Trophoblast cell (in vitro differentiated cells and primary cell): ENCODE measurements around the gene MSMO1.

Experiments
- DNase-seq, 2 donors: peaks; one replicate each; pipeline ENCODE4 v3.0.0-alpha.2; 2016
- H2AFZ ChIP-seq: 2 replicates; pipeline ENCODE4 v1.6.1; 2013; ENCODE audit warnings: low read length, moderate library complexity, mild to moderate bottlenecking; ENCODE audit not compliant: insufficient read depth, poor library complexity
- H2AK5ac ChIP-seq: 2 replicates; pipeline ENCODE4 v1.6.1; 2013; ENCODE audit warnings: mild to moderate bottlenecking, low read length
- H2BK120ac ChIP-seq: 2 replicates; pipeline ENCODE4 v1.6.1; 2013; ENCODE audit warnings: low read length, mild to moderate bottlenecking, moderate library complexity; ENCODE audit not compliant: insufficient read depth, poor library complexity
- H2BK12ac ChIP-seq: 2 replicates; pipeline ENCODE4 v1.6.1; 2013; ENCODE audit warnings: mild to moderate bottlenecking, low read length, moderate library complexity
- H2BK5ac ChIP-seq: 2 replicates; pipeline ENCODE4 v1.6.1; 2013; ENCODE audit warnings: low read length, low read depth, moderate library complexity, mild to moderate bottlenecking; ENCODE audit not compliant: poor library complexity
- H3K14ac ChIP-seq: 2 replicates; pipeline ENCODE4 v1.6.1; 2013; ENCODE audit warnings: mild to moderate bottlenecking, low read length
- H3K18ac ChIP-seq: 2 replicates; pipeline ENCODE4 v1.6.1; 2013; ENCODE audit warnings: mild to moderate bottlenecking, low read length
- H3K23ac ChIP-seq: 2 replicates; pipeline ENCODE4 v1.6.1; 2013; ENCODE audit warnings: low read length
- H3K27ac ChIP-seq: 2 replicates; pipeline ENCODE4 v1.5.1; 2013; ENCODE audit warnings: low read depth, mild to moderate bottlenecking, inconsistent platforms, low read length, moderate library complexity
- H3K27me3 ChIP-seq: 2 replicates; pipeline ENCODE4 v1.6.1; 2013; ENCODE audit warnings: inconsistent platforms, mild to moderate bottlenecking, low read length, moderate library complexity; ENCODE audit not compliant: insufficient read depth
- H3K36me3 ChIP-seq, 2 experiments: 1 replicate in 1 of 2; 2 replicates in 1 of 2; pipeline ENCODE4 v1.6.1; 2013; ENCODE audit warnings: low read length in 2 of 2, mild to moderate bottlenecking in 2 of 2, moderate library complexity in 1 of 2; ENCODE audit not compliant: insufficient read depth in 2 of 2, control insufficient read depth in 1 of 2
- H3K4ac ChIP-seq: 2 replicates; pipeline ENCODE4 v1.6.1; 2013; ENCODE audit warnings: low read depth, mild to moderate bottlenecking, low read length, moderate library complexity
- H3K4me1 ChIP-seq, 2 experiments: 1 replicate in 1 of 2; 2 replicates in 1 of 2; pipeline ENCODE4 v1.6.1; 2013; ENCODE audit warnings: low read length in 2 of 2, mild to moderate bottlenecking in 2 of 2, moderate library complexity in 1 of 2; ENCODE audit not compliant: insufficient read depth in 2 of 2, control insufficient read depth in 1 of 2
- H3K4me2 ChIP-seq: 2 replicates; pipeline ENCODE4 v1.6.1; 2013; ENCODE audit warnings: inconsistent platforms, mild to moderate bottlenecking, low read length, moderate library complexity
- H3K4me3 ChIP-seq: 2 replicates; pipeline ENCODE4 v1.5.1; 2013; ENCODE audit warnings: mild to moderate bottlenecking, low read depth, low read length, inconsistent platforms
- H3K79me1 ChIP-seq: one replicate; pipeline ENCODE4 v1.6.1; 2013; ENCODE audit warnings: low read length
- H3K79me2 ChIP-seq: 2 replicates; pipeline ENCODE4 v1.6.1; 2013; ENCODE audit warnings: low read length, mild to moderate bottlenecking; ENCODE audit not compliant: control insufficient read depth, insufficient read depth, poor library complexity
- H3K9ac ChIP-seq: 2 replicates; pipeline ENCODE4 v1.6.1; 2013; ENCODE audit warnings: mild to moderate bottlenecking, low read length
- H3K9me3 ChIP-seq: 2 replicates; pipeline ENCODE4 v1.6.1; 2013; ENCODE audit warnings: low read depth, mild to moderate bottlenecking, control low read depth, inconsistent platforms, low read length; ENCODE audit not compliant: insufficient read depth
- H4K12ac ChIP-seq: 2 replicates; pipeline ENCODE4 v1.6.1; 2013; ENCODE audit warnings: low read depth, mild to moderate bottlenecking, low read length, moderate library complexity
- H4K8ac ChIP-seq: 2 replicates; pipeline ENCODE4 v1.6.1; 2013; ENCODE audit warnings: low read depth, mild to moderate bottlenecking, low read length, moderate library complexity
- H4K91ac ChIP-seq: one replicate; pipeline ENCODE4 v1.6.1; 2013; ENCODE audit warnings: low read depth, mild to moderate bottlenecking, low read length, moderate library complexity
- WGBS: extraction: QIAGEN DNeasy Blood & Tissue Kit; methylation state at CpG from one replicate; pipeline ENCODE4 v1.1.7; 2013; ENCODE audit warnings: missing lambda C conversion rate; ENCODE audit not compliant: insufficient read length, insufficient coverage; ENCODE audit errors: extremely low coverage; 5-methylcytosine and 5-hydroxymethylcytosine counted together

MSMO1 gene

GRCh38 chr4:165288226-165288625, 39.2 kb upstream of the MSMO1 start:
- no peak overlapping the region for H3K4me3 ChIP-seq
- no peak overlapping the region for H2BK5ac ChIP-seq
- no peak overlapping the region for H2BK12ac ChIP-seq
- no peaks in the 10 kb centered on the region for H3K9me3 ChIP-seq
- H4K91ac ChIP-seq = no peak overlapping the region
- no peak overlapping the region for H2AK5ac ChIP-seq
- no peaks in the 10 kb centered on the region for H3K79me2 ChIP-seq
- no peaks in the 10 kb centered on the region for H3K27me3 ChIP-seq
- H3K23ac ChIP-seq = no peak overlapping the region
- no peaks in the 10 kb centered on the region for H3K4me1 ChIP-seq
- H3K36me3 ChIP-seq = no peaks in the 10 kb centered on the region
- no peak overlapping the region for H3K4me2 ChIP-seq
- no peak overlapping the region for H4K12ac ChIP-seq
- DNase-seq = no peak
- no CpG with 5 or more reads among the region's 3 CpGs for WGBS
- no peaks in the 10 kb centered on the region for H3K79me1 ChIP-seq
- H3K9ac ChIP-seq = no peak overlapping the region
- no peak overlapping the region for H3K18ac ChIP-seq
- H2AFZ ChIP-seq = no peak overlapping the region
- no peak overlapping the region for H4K8ac ChIP-seq
- H3K4ac ChIP-seq = no peak overlapping the region
- H3K14ac ChIP-seq = no peak overlapping the region
- H3K27ac ChIP-seq = no peak overlapping the region
- H2BK120ac ChIP-seq = no peak overlapping the region

- Histone ChIP-seq H2BK120ac (no peak overlapping the region), H3K4me3 (no peak overlapping the region), H3K27ac (no peak overlapping the region), H3K4me2 (no peak overlapping the region), H3K4ac (no peak overlapping the region), H3K27me3 (no peaks in the 10 kb centered on the region), H2BK12ac (no peak overlapping the region), H3K9me3 (no peaks in the 10 kb centered on the region), H4K8ac (no peak overlapping the region), H3K23ac (no peak overlapping the region), H3K79me2 (no peaks in the 10 kb centered on the region), H3K9ac (no peak overlapping the region), H3K36me3 (no peaks in the 10 kb centered on the region), H2AFZ (no peak overlapping the region), H4K91ac (no peak overlapping the region), H4K12ac (no peak overlapping the region), H2BK5ac (no peak overlapping the region), H2AK5ac (no peak overlapping the region), H3K18ac (no peak overlapping the region), H3K4me1 (no peaks in the 10 kb centered on the region), H3K79me1 (no peaks in the 10 kb centered on the region), H3K14ac (no peak overlapping the region)
- peak in 1 of 2 donors; percentile 4 for DNase-seq
These were observed 38.6 kb upstream of the MSMO1 start for GRCh38 chr4:165288639-165289422.

- H3K36me3 ChIP-seq = no peaks in the 10 kb centered on the region
- H4K8ac ChIP-seq = no peak overlapping the region
- no peak overlapping the region for H4K12ac ChIP-seq
- H3K23ac ChIP-seq = no peak overlapping the region
- no peak overlapping the region for H2BK12ac ChIP-seq
- no peak overlapping the region for H3K9ac ChIP-seq
- H3K4me3 ChIP-seq = no peak overlapping the region
- H3K27ac ChIP-seq = no peak overlapping the region
- H4K91ac ChIP-seq = no peak overlapping the region
- H3K27me3 ChIP-seq = no peaks in the 10 kb centered on the region
- no peak overlapping the region for H3K14ac ChIP-seq
- no peak overlapping the region for H3K4me2 ChIP-seq
- no peak overlapping the region for H2AFZ ChIP-seq
- no peak overlapping the region for H3K4ac ChIP-seq
- H3K4me1 ChIP-seq = no peaks in the 10 kb centered on the region
- no peak overlapping the region for H2BK5ac ChIP-seq
- H2AK5ac ChIP-seq = no peak overlapping the region
- no peak overlapping the region for H2BK120ac ChIP-seq
- no peak overlapping the region for H3K18ac ChIP-seq
- H3K9me3 ChIP-seq = no peaks in the 10 kb centered on the region
- no peaks in the 10 kb centered on the region for H3K79me2 ChIP-seq
- no peak for DNase-seq
- H3K79me1 ChIP-seq = no peaks in the 10 kb centered on the region
These were observed 38.1 kb upstream of the MSMO1 start for GRCh38 chr4:165289423-165289785.

GRCh38 chr4:165293061-165293460, 34.4 kb upstream of the MSMO1 start:
- Histone ChIP-seq H3K27ac (no peak overlapping the region), H3K79me2 (no peaks in the 10 kb centered on the region), H3K9me3 (no peaks in the 10 kb centered on the region), H3K36me3 (peaks cover 0 to 3% of the 10 kb centered on the region in 2 experiments), H3K18ac (no peak overlapping the region), H2AK5ac (no peak overlapping the region), H2BK120ac (no peak overlapping the region), H3K4me1 (no peaks in the 10 kb centered on the region), H3K27me3 (no peaks in the 10 kb centered on the region), H3K4me2 (no peak overlapping the region), H3K23ac (no peak overlapping the region), H2AFZ (no peak overlapping the region), H4K91ac (no peak overlapping the region), H4K12ac (no peak overlapping the region), H3K14ac (no peak overlapping the region), H2BK12ac (no peak overlapping the region), H3K79me1 (no peaks in the 10 kb centered on the region), H3K4ac (no peak overlapping the region), H3K9ac (no peak overlapping the region), H3K4me3 (no peak overlapping the region), H2BK5ac (no peak overlapping the region), H4K8ac (no peak overlapping the region)
- WGBS = no CpG with 5 or more reads among the region's 6 CpGs
- DNase-seq = no peak
